ENCODE results near the gene GPR17. TPM values are rescaled to one million over a fixed set of nuclear protein-coding genes. Genes with fewer than 3 reads are reported as not detected.

Gene GPR17
- total RNA-seq, 4 donors from 2014 or later, result 1.1 to 1.6 (median 1.2) TPM

GRCh38 chr2:127630864-127631540, 15.0 kb upstream of the GPR17 start:
- H3K27ac ChIP-seq, result no peak overlapping the region
- H3K9me3 ChIP-seq, result no peaks in the 10 kb centered on the region
- H3K4me1 ChIP-seq, result peaks cover 0 to 39% (median 22%) of the 10 kb centered on the region in 4 donors
- DNase-seq (ENCODE audit: low spot score in 2 of 2), result no peak
- no peaks in the 10 kb centered on the region for H3K27me3 ChIP-seq
- H3K36me3 ChIP-seq, result no peaks in the 10 kb centered on the region
- TF ChIP-seq POLR2A (IDR thresholded peaks at IDR 0.05), result no peak
- TF ChIP-seq CTCF (IDR thresholded peaks at IDR 0.05), result no peak
- TF ChIP-seq EP300 (IDR thresholded peaks at IDR 0.05), result no peak
- WGBS, 2 donors, result 88 to 95% methylated on average over 20 to 25 of the region's 25 CpGs
- no peak overlapping the region for H3K4me3 ChIP-seq

- no peak for DNase-seq (ENCODE audit: low spot score in 2 of 2)
- Histone ChIP-seq H3K9me3 (no peaks in the 10 kb centered on the region), H3K4me1 (peaks cover 0 to 45% (median 28%) of the 10 kb centered on the region in 4 donors), H3K4me3 (no peak overlapping the region), H3K27ac (peak overlapping the region in 1 of 4 donors; percentile 9), H3K27me3 (no peaks in the 10 kb centered on the region), H3K36me3 (no peaks in the 10 kb centered on the region)
- WGBS, 2 donors, result 85 to 89% methylated on average over 5 to 13 of the region's 16 CpGs
- TF ChIP-seq CTCF (IDR thresholded peaks at IDR 0.05) (no peak), POLR2A (IDR thresholded peaks at IDR 0.05) (no peak), EP300 (IDR thresholded peaks at IDR 0.05) (no peak)
Measured at GRCh38 chr2:127631541-127631996, 14.4 kb upstream of the GPR17 start.

GRCh38 chr2:127631997-127632581, 13.9 kb upstream of the GPR17 start:
- 75 to 89% methylated on average over 13 of the region's 17 CpGs for WGBS, 2 donors
- no peak overlapping the region for H3K4me3 ChIP-seq

GRCh38 chr2:127632592-127633489, 13.1 kb upstream of the GPR17 start:
- H3K4me3 ChIP-seq, result no peak overlapping the region
- H3K27ac ChIP-seq, result peak overlapping the region in 3 of 4 donors; percentile 9 to 92 (median 43)
- H3K9me3 ChIP-seq, result no peaks in the 10 kb centered on the region
- 81 to 82% methylated on average over 18 to 25 of the region's 25 CpGs for WGBS, 2 donors
- DNase-seq (ENCODE audit: low spot score in 2 of 2), result no peak
- H3K36me3 ChIP-seq, result no peaks in the 10 kb centered on the region
- peaks cover 0 to 58% (median 39%) of the 10 kb centered on the region in 4 donors for H3K4me1 ChIP-seq
- TF ChIP-seq CTCF (IDR thresholded peaks at IDR 0.05), result no peak
- no peak for TF ChIP-seq EP300 (IDR thresholded peaks at IDR 0.05)
- no peak for TF ChIP-seq POLR2A (IDR thresholded peaks at IDR 0.05)
- H3K27me3 ChIP-seq, result no peaks in the 10 kb centered on the region

More at GRCh38 chr2:127631997-127632581, 13.9 kb upstream of the GPR17 start:
- no peaks in the 10 kb centered on the region for H3K36me3 ChIP-seq
- no peak for DNase-seq (ENCODE audit: low spot score in 2 of 2)
- no peaks in the 10 kb centered on the region for H3K9me3 ChIP-seq
- H3K4me1 ChIP-seq, result peaks cover 0 to 50% (median 32%) of the 10 kb centered on the region in 4 donors
- TF ChIP-seq CTCF (IDR thresholded peaks at IDR 0.05) (no peak), EP300 (IDR thresholded peaks at IDR 0.05) (no peak), POLR2A (IDR thresholded peaks at IDR 0.05) (no peak)
- peak overlapping the region in 2 of 4 donors; percentile 9 to 92 for H3K27ac ChIP-seq
- H3K27me3 ChIP-seq, result no peaks in the 10 kb centered on the region
